WERI-Rb-1 (cell line): ENCODE measurements around the gene RASA2.

Experiments
- DNase-seq: peaks from one replicate; pipeline ENCODE4 v3.0.0-alpha.2; 2020
- H3K27ac ChIP-seq: fragments of 250-450 bp; sonication (Bioruptor Pico); 2 replicates; pipeline ENCODE4 v1.5.1; 2020; ENCODE audit warnings: mild to moderate bottlenecking, moderate library complexity
- H3K27me3 ChIP-seq: fragments of 250-450 bp; sonication (Bioruptor Pico); 2 replicates; pipeline ENCODE4 v1.5.1; 2021; ENCODE audit warnings: mild to moderate bottlenecking, low read depth, moderate library complexity; ENCODE audit not compliant: insufficient read depth, severe bottlenecking
- H3K36me3 ChIP-seq: fragments of 250-450 bp; sonication (Bioruptor Pico); 2 replicates; pipeline ENCODE4 v1.5.1; 2020; ENCODE audit warnings: mild to moderate bottlenecking, moderate library complexity
- H3K4me3 ChIP-seq: 2 replicates; pipeline ENCODE4 v1.5.1; 2011; ENCODE audit warnings: low read depth, mild to moderate bottlenecking, control low read depth, low read length
- H3K9me3 ChIP-seq: fragments of 250-450 bp; sonication (Bioruptor Pico); 2 replicates; pipeline ENCODE4 v1.5.1; 2021; ENCODE audit warnings: mild to moderate bottlenecking, moderate library complexity; ENCODE audit not compliant: severe bottlenecking
- TF ChIP-seq, protein P1 (sequence below): IDR thresholded peaks from 2 replicates; pipeline ENCODE4 v1.5.1; 2011; ENCODE audit warnings: low read depth, mild to moderate bottlenecking, control low read depth, inconsistent platforms, low read length

The RASA2 gene

GRCh38 chr3:141539431-141540187, 52.8 kb downstream of the RASA2 start:
- no peak overlapping the region for H3K4me3 ChIP-seq
- H3K27ac ChIP-seq: no peak overlapping the region
- DNase-seq: no peak
- TF ChIP-seq, protein P1, sequence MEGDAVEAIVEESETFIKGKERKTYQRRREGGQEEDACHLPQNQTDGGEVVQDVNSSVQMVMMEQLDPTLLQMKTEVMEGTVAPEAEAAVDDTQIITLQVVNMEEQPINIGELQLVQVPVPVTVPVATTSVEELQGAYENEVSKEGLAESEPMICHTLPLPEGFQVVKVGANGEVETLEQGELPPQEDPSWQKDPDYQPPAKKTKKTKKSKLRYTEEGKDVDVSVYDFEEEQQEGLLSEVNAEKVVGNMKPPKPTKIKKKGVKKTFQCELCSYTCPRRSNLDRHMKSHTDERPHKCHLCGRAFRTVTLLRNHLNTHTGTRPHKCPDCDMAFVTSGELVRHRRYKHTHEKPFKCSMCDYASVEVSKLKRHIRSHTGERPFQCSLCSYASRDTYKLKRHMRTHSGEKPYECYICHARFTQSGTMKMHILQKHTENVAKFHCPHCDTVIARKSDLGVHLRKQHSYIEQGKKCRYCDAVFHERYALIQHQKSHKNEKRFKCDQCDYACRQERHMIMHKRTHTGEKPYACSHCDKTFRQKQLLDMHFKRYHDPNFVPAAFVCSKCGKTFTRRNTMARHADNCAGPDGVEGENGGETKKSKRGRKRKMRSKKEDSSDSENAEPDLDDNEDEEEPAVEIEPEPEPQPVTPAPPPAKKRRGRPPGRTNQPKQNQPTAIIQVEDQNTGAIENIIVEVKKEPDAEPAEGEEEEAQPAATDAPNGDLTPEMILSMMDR: no peak
- peaks cover 4% of the 10 kb centered on the region for H3K9me3 ChIP-seq
- no peaks in the 10 kb centered on the region; the same call in 1 of the 2 replicates for H3K36me3 ChIP-seq
- no peaks in the 10 kb centered on the region for H3K27me3 ChIP-seq

GRCh38 chr3:141540531-141540930, 53.7 kb downstream of the RASA2 start:
- no peak overlapping the region for H3K27ac ChIP-seq
- H3K36me3 ChIP-seq: no peaks in the 10 kb centered on the region; the same call in 1 of the 2 replicates
- TF ChIP-seq, protein P1: no peak

GRCh38 chr3:141542202-141542969, 55.6 kb downstream of the RASA2 start:
- TF ChIP-seq, protein P1: no peak
- Histone ChIP-seq H3K36me3 (peaks cover 2% of the 10 kb centered on the region; the same call in 1 of the 2 replicates), H3K27ac (no peak overlapping the region), H3K4me3 (no peak overlapping the region), H3K27me3 (no peaks in the 10 kb centered on the region), H3K9me3 (peaks cover 4% of the 10 kb centered on the region)
- no peak for DNase-seq

More at GRCh38 chr3:141540531-141540930, 53.7 kb downstream of the RASA2 start:
- DNase-seq: no peak
- Histone ChIP-seq H3K4me3 (no peak overlapping the region), H3K9me3 (peaks cover 4% of the 10 kb centered on the region), H3K27me3 (no peaks in the 10 kb centered on the region)

GRCh38 chr3:141542989-141543388, 56.2 kb downstream of the RASA2 start:
- Histone ChIP-seq H3K27ac (no peak overlapping the region), H3K4me3 (no peak overlapping the region), H3K36me3 (peaks cover 4% of the 10 kb centered on the region; the same call in 1 of the 2 replicates), H3K9me3 (peaks cover 6% of the 10 kb centered on the region), H3K27me3 (no peaks in the 10 kb centered on the region)
- TF ChIP-seq, protein P1: no peak
- DNase-seq: no peak

DNA sequence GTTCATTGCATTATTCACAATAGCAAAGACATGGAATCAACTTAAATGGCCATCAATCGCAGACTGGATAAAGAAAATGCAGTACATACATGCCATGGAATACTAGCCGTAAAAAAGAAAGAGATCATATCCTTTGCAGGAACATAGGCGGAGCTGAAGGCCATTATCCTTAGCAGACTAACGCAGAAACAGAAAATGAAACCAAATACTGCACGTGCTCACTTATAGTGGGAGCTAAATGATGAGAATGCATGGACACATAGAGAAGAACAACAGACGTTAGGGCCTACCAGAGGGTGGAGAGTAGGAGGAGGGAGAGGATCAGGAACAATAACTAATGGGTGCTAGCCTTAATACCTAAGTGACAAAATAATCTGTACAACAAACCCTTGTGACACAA, 57.9 kb downstream of the RASA2 start:
- H3K36me3 ChIP-seq: peaks cover 4% of the 10 kb centered on the region; the same call in 1 of the 2 replicates
- H3K27me3 ChIP-seq: no peaks in the 10 kb centered on the region
- DNase-seq: no peak
- H3K9me3 ChIP-seq: peaks cover 6% of the 10 kb centered on the region
- H3K4me3 ChIP-seq: no peak overlapping the region
- H3K27ac ChIP-seq: no peak overlapping the region
- TF ChIP-seq, protein P1: no peak
